Naive thymus-derived CD4-positive, alpha-beta T cell (primary cell): ENCODE results near the gene NRGN. TPM values are rescaled to one million over a fixed set of nuclear protein-coding genes. Genes with fewer than 3 reads are reported as not detected.

Source experiments
- ATAC-seq: fragments of 150-1000 bp; cut with Tn5 transposase; 2 replicates; pipeline ENCODE4 v1.10.0; 2021; ENCODE audit warnings: mild to moderate bottlenecking, moderate library complexity
- CTCF ChIA-PET: fragments of 350-600 bp; sonication (Branson Sonifier 250); formaldehyde crosslinking; loops from one replicate; lab custom pipeline; 2021; ENCODE audit warnings: antibody characterized with exemption; lab: Charles Lee
- POLR2A ChIA-PET: fragments of 350-600 bp; sonication (Branson Sonifier 250); formaldehyde crosslinking; loops from one replicate; lab custom pipeline; 2021; ENCODE audit warnings: antibody characterized with exemption, inconsistent platforms; lab: Charles Lee
- DNase-seq, 9 donors: peaks; one replicate each; pipeline versions ENCODE4 v3.0.0 to v3.0.0-alpha.2; 2020 to 2022; ENCODE audit warnings: mixed read lengths in 1 of 9
- H3K27ac ChIP-seq: one replicate; pipeline ENCODE4 v1.7.0; 2013; ENCODE audit warnings: mild to moderate bottlenecking, low read depth, low read length, moderate library complexity
- H3K27me3 ChIP-seq, 2 donors: one replicate each; pipeline ENCODE4 v1.7.0; 2013; ENCODE audit warnings: low read length in 2 of 2, mild to moderate bottlenecking in 2 of 2, moderate library complexity in 2 of 2; ENCODE audit not compliant: control insufficient read depth in 2 of 2, insufficient read depth in 2 of 2
- H3K36me3 ChIP-seq, 3 experiments: 1 replicate in 2 of 3; 2 replicates in 1 of 3; pipeline ENCODE4 v1.7.0; 2013; ENCODE audit warnings: low read length in 3 of 3, mild to moderate bottlenecking in 3 of 3, moderate library complexity in 1 of 3; ENCODE audit not compliant: insufficient read depth in 3 of 3, control insufficient read depth in 2 of 3
- H3K4me1 ChIP-seq, 2 donors: one replicate each; pipeline ENCODE4 v1.7.0; 2013; ENCODE audit warnings: low read length in 2 of 2, mild to moderate bottlenecking in 2 of 2, moderate library complexity in 1 of 2; ENCODE audit not compliant: control insufficient read depth in 2 of 2, insufficient read depth in 2 of 2
- H3K4me3 ChIP-seq: 2 replicates; pipeline ENCODE4 v1.7.0; 2013; ENCODE audit warnings: mild to moderate bottlenecking, low read length
- H3K9me3 ChIP-seq, 3 experiments: 1 replicate in 2 of 3; 2 replicates in 1 of 3; pipeline ENCODE4 v1.7.0; 2013; ENCODE audit warnings: low read length in 3 of 3; ENCODE audit not compliant: control insufficient read depth in 2 of 3
- H3K27ac Mint-ChIP-seq, 9 donors: one replicate each; pipeline ENCODE4 v1.8.0; 2020 to 2022; ENCODE audit warnings: mixed read lengths in 9 of 9, mild to moderate bottlenecking in 8 of 9, moderate library complexity in 5 of 9, inconsistent platforms in 2 of 9
- H3K27me3 Mint-ChIP-seq, 5 donors: one replicate each; pipeline ENCODE4 v1.8.0; 2021 to 2022; ENCODE audit warnings: mixed read lengths in 5 of 5, mild to moderate bottlenecking in 1 of 5
- H3K36me3 Mint-ChIP-seq, 5 donors: one replicate each; pipeline ENCODE4 v1.8.0; 2020 to 2022; ENCODE audit warnings: mixed read lengths in 5 of 5, mild to moderate bottlenecking in 3 of 5, inconsistent platforms in 1 of 5
- H3K4me1 Mint-ChIP-seq, 7 donors: one replicate each; pipeline ENCODE4 v1.8.0; 2020 to 2022; ENCODE audit warnings: mixed read lengths in 7 of 7, mild to moderate bottlenecking in 3 of 7, inconsistent platforms in 1 of 7
- H3K4me3 Mint-ChIP-seq, 10 donors: one replicate each; pipeline ENCODE4 v1.8.0; 2020 to 2022; ENCODE audit warnings: mild to moderate bottlenecking in 10 of 10, mixed read lengths in 10 of 10, moderate library complexity in 6 of 10, inconsistent platforms in 2 of 10
- H3K9me3 Mint-ChIP-seq, 11 donors: one replicate each; pipeline ENCODE4 v1.8.0; 2020 to 2022; ENCODE audit warnings: mixed read lengths in 11 of 11, mild to moderate bottlenecking in 4 of 11, inconsistent platforms in 1 of 11, moderate library complexity in 1 of 11
- intact Hi-C, 2 donors: fragments of 100-400 bp; cut with micrococcal nuclease; formaldehyde crosslinking; loops; one replicate each; pipeline ENCODE4 v1.15.1; 2023
- polyA plus RNA-seq, 2 donors: library from polyadenylated mRNA; unstranded; fragments of 300-500 nt; fragmentation: Illumina TruSeq; gene quantifications; one replicate each; pipeline ENCODE4 v1.2.3, GENCODE V29; 2021
- total RNA-seq, 6 experiments: library from RNA in 5 of 6; stranded (reverse) in 5 of 6; gene quantifications; 1 replicate in 5 of 6; 2 replicates in 1 of 6; pipeline ENCODE4 v1.2.3 and lab custom pipeline; 2021 to 2026

The NRGN gene
- total and polyA plus RNA-seq, 7 experiments from 2014 or later: 1.2 to 48.7 (median 4.9) TPM; not detected in 2

DNA sequence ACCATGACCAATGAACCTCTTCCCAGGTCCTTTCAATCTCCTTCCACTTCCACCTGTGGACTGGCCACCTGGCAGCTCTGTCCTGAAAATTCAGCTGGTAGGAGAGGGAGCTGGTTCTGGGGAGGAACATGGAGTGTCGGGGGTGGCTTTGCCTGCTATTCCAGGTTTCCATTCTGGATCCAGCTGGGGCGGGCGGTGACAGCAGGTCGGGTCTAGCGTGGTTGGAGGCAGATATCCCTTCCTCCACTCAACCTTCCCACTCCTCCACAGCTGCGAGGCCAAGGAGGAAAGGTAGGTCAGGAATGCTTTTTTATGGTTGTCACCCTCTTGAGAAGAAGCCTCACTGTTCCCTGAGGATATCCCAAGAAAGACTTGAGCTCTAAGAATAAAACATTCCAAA, 3.3 kb downstream of the NRGN start:
- peaks cover 0 to 47% (median 9%) of the 10 kb centered on the region in 5 donors for H3K27me3 Mint-ChIP-seq

GRCh38 chr11:124745270-124745834, 5.6 kb downstream of the NRGN start:
- Histone ChIP-seq H3K4me1 (peaks cover 2 to 3% of the 10 kb centered on the region in 2 donors), H3K36me3 (peaks cover 0 to 6% (median 0%) of the 10 kb centered on the region in 3 experiments), H3K27ac (no peak overlapping the region), H3K9me3 (no peaks in the 10 kb centered on the region), H3K4me3 (peak overlapping the region; percentile 99), H3K27me3 (no peaks in the 10 kb centered on the region)
- H3K27me3 Mint-ChIP-seq: peaks cover 0 to 33% (median 0%) of the 10 kb centered on the region in 5 donors
- POLR2A ChIA-PET: interaction anchor here (1.1 to 8.7 kb wide), 7 partner anchors 12 to 73 kb away, joined by 3 to 112 read pairs (median 13); partner anchors contain the start of genes MSANTD2, SIAE and SPA17
- H3K4me1 Mint-ChIP-seq: peaks cover 11 to 44% (median 28%) of the 10 kb centered on the region in 7 donors
- no peak for DNase-seq
- ATAC-seq: no peak
- peak overlapping the region in 4 of 9 donors; percentile 31 to 57 (median 34) for H3K27ac Mint-ChIP-seq
- CTCF ChIA-PET: interaction anchor here (1.7 to 3.1 kb wide), 3 partner anchors 23 to 93 kb away, joined by 4 to 34 read pairs (median 6); no protein-coding TSS in a partner anchor
- H3K36me3 Mint-ChIP-seq: no peaks in the 10 kb centered on the region
- H3K9me3 Mint-ChIP-seq: peaks cover 0 to 2% (median 0%) of the 10 kb centered on the region in 11 donors
- H3K4me3 Mint-ChIP-seq: peak overlapping the region; percentile 66 to 100 (median 93)
- intact Hi-C loops: loop anchor here (5.0 to 10.0 kb wide), 7 partner anchors 207 to 1671 kb away; partner anchors contain the start of genes TMEM218 (in 2 of the 2), CCDC15 (in 1 of the 2), EI24 (in 1 of the 2) and FAM118B (in 1 of the 2)

More for the DNA sequence above, 3.3 kb downstream of the NRGN start:
- CTCF ChIA-PET: interaction anchor here (0.9 to 2.0 kb wide), 4 partner anchors 8 to 74 kb away, joined by 4 to 9 read pairs (median 4); no protein-coding TSS in a partner anchor
- no peak overlapping the region for H3K27ac Mint-ChIP-seq
- peaks cover 22 to 39% (median 29%) of the 10 kb centered on the region in 7 donors for H3K4me1 Mint-ChIP-seq
- no peaks in the 10 kb centered on the region for H3K9me3 ChIP-seq
- H3K9me3 Mint-ChIP-seq: no peaks in the 10 kb centered on the region
- intact Hi-C loops: loop anchor here in 1 of 2 donors (10.0 kb wide), 3 partner anchors 852 to 1668 kb away; partner anchors contain the start of genes FAM118B, RPUSD4 and STT3A
- peaks cover 3 to 5% of the 10 kb centered on the region in 2 donors for H3K4me1 ChIP-seq
- DNase-seq: no peak
- H3K27me3 ChIP-seq: no peaks in the 10 kb centered on the region
- H3K4me3 ChIP-seq: no peak overlapping the region
- no peaks in the 10 kb centered on the region for H3K36me3 Mint-ChIP-seq
- no peak overlapping the region for H3K27ac ChIP-seq
- peaks cover 0 to 6% (median 0%) of the 10 kb centered on the region in 3 experiments for H3K36me3 ChIP-seq
- H3K4me3 Mint-ChIP-seq: no peak overlapping the region
- ATAC-seq: no peak
- POLR2A ChIA-PET: interaction anchor here (0.7 to 2.0 kb wide), 3 partner anchors 70 to 106 kb away, joined by 3 to 7 read pairs (median 4); no protein-coding TSS in a partner anchor

DNA sequence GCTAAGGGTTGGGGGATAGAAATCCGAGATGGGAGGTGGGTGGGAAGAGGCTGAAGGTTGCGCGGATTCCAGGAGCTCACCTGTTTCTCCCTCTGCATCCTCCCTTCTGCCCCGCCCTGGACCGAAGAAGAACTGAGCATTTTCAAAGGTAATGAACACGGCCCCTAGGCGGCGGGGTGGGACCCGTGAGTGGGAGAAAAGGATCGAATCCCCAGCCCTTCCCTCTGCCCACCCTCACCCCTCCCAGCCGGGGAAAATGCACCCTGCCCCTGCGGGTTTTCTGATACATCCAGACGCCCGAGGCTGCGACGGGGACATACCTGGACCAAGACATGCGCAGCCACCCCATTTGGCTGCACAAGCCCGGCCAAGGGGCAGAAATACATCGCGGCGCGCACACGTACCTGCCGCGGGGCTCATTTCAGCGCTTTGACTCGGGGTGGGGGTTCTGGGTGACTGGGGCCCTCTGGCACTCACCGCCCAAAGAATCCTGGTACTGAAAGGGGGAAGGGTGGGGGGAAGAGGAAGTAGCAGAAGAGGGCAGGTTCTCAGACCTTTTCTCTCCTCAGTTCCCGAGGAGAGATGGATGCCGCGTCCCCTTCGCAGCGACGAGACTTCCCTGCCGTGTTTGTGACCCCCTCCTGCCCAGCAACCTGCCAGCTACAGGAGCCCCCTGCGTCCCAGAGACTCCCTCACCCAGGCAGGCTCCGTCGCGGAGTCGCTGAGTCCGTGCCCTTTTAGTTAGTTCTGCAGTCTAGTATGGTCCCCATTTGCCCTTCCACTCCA, 6.3 kb downstream of the NRGN start:
- no peaks in the 10 kb centered on the region for H3K27me3 ChIP-seq
- H3K27me3 Mint-ChIP-seq: peaks cover 0 to 29% (median 0%) of the 10 kb centered on the region in 5 donors
- peak overlapping the region; percentile 99 for H3K4me3 ChIP-seq
- CTCF ChIA-PET: interaction anchor here (0.7 to 3.5 kb wide), 12 partner anchors 11 to 92 kb away, joined by 3 to 38 read pairs (median 6); partner anchors contain the start of genes ESAM, MSANTD2, SIAE and SPA17
- H3K9me3 Mint-ChIP-seq: peaks cover 0 to 2% (median 0%) of the 10 kb centered on the region in 11 donors
- ATAC-seq (peak; percentile 29), DNase-seq (no peak)
- intact Hi-C loops: loop anchor here (1.0 to 10.0 kb wide), 20 partner anchors 12 to 1671 kb away; partner anchors contain the start of genes CCDC15 (in 2 of the 2), MSANTD2 (in 2 of the 2), SIAE (in 2 of the 2) and SPA17 (in 2 of the 2)
- H3K27ac Mint-ChIP-seq: peak overlapping the region; percentile 91 to 98 (median 96)
- peaks cover 0 to 3% of the 10 kb centered on the region in 2 donors for H3K4me1 ChIP-seq
- H3K27ac ChIP-seq: peak overlapping the region; percentile 72
- peak overlapping the region; percentile 91 to 100 (median 98) for H3K4me3 Mint-ChIP-seq
- peaks cover 4 to 38% (median 24%) of the 10 kb centered on the region in 7 donors for H3K4me1 Mint-ChIP-seq
- H3K36me3 ChIP-seq: peaks cover 0 to 6% (median 0%) of the 10 kb centered on the region in 3 experiments
- H3K36me3 Mint-ChIP-seq: no peaks in the 10 kb centered on the region
- H3K9me3 ChIP-seq: no peaks in the 10 kb centered on the region
- POLR2A ChIA-PET: interaction anchor here (0.6 to 8.7 kb wide), 27 partner anchors 9 to 365 kb away, joined by 3 to 112 read pairs (median 4); partner anchors contain the start of genes CCDC15, ESAM, MSANTD2 and SIAE

DNA sequence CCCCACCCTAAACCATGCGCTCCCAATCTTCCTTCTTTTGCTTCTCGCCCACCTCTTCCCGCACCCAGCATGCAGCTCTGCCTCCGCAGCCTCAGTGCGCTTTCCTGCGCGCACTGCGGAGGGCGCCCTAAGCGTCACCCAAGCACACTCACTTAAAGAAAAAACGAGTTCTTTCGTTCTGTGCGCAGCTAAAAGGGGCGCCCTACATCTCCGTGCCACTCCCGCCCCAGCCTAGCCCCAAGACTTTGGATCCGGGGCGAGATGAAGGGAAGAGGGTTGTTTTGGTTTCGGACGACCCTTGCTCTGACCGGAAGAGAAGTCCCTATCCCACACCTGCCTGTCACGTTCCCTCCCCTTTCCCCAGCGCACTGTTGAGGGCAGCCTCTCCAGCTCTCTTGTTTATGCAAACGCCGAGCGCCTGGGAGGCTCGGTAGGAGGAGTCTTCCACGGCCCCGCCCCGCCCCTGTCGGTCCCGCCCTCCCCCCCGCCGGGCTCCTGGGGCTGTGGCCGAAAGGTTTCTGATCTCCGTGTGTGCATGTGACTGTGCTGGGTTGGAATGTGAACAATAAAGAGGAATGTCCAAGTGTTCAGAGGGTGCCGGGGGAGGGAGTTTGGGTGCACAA, 7.0 kb downstream of the NRGN start:
- peaks cover 4 to 37% (median 19%) of the 10 kb centered on the region in 7 donors for H3K4me1 Mint-ChIP-seq
- H3K36me3 ChIP-seq: peaks cover 0 to 6% (median 0%) of the 10 kb centered on the region in 3 experiments
- peaks cover 0 to 2% (median 0%) of the 10 kb centered on the region in 11 donors for H3K9me3 Mint-ChIP-seq
- no peaks in the 10 kb centered on the region for H3K27me3 ChIP-seq
- POLR2A ChIA-PET: interaction anchor here (0.6 to 8.7 kb wide), 29 partner anchors 10 to 365 kb away, joined by 3 to 112 read pairs (median 4); partner anchors contain the start of genes CCDC15, ESAM, MSANTD2 and SIAE
- H3K4me3 ChIP-seq: peak overlapping the region; percentile 99
- H3K4me1 ChIP-seq: peaks cover 0 to 3% of the 10 kb centered on the region in 2 donors
- intact Hi-C loops: loop anchor here (1.0 to 10.0 kb wide), 21 partner anchors 7 to 1672 kb away; partner anchors contain the start of genes CCDC15 (in 2 of the 2), MSANTD2 (in 2 of the 2), NRGN (in 2 of the 2) and SIAE (in 2 of the 2)
- ATAC-seq (peak; percentile 93), DNase-seq (peak; percentile 66 to 88 (median 85))
- peak overlapping the region; percentile 91 to 98 (median 96) for H3K27ac Mint-ChIP-seq
- H3K36me3 Mint-ChIP-seq: no peaks in the 10 kb centered on the region
- peak overlapping the region; percentile 91 to 100 (median 98) for H3K4me3 Mint-ChIP-seq
- peaks cover 0 to 22% (median 0%) of the 10 kb centered on the region in 5 donors for H3K27me3 Mint-ChIP-seq
- H3K9me3 ChIP-seq: no peaks in the 10 kb centered on the region
- H3K27ac ChIP-seq: peak overlapping the region; percentile 72
- CTCF ChIA-PET: interaction anchor here (0.5 to 3.5 kb wide), 13 partner anchors 10 to 91 kb away, joined by 3 to 38 read pairs (median 5); partner anchors contain the start of genes ESAM, MSANTD2, SIAE and SPA17

GRCh38 chr11:124747406-124748099, 7.8 kb downstream of the NRGN start:
- Histone ChIP-seq H3K27ac (no peak overlapping the region), H3K36me3 (peaks cover 0 to 6% (median 0%) of the 10 kb centered on the region in 3 experiments), H3K4me1 (peaks cover 0 to 3% of the 10 kb centered on the region in 2 donors), H3K27me3 (no peaks in the 10 kb centered on the region), H3K9me3 (no peaks in the 10 kb centered on the region), H3K4me3 (peak overlapping the region; percentile 99)
- H3K27ac Mint-ChIP-seq: peak overlapping the region in 8 of 9 donors; percentile 61 to 96 (median 94)
- peaks cover 0 to 16% (median 0%) of the 10 kb centered on the region in 5 donors for H3K27me3 Mint-ChIP-seq
- H3K36me3 Mint-ChIP-seq: no peaks in the 10 kb centered on the region
- ChIA-PET CTCF (interaction anchor here (1.2 to 3.5 kb wide), 7 partner anchors 10 to 91 kb away, joined by 4 to 38 read pairs (median 8); partner anchors contain the start of genes ESAM and MSANTD2), POLR2A (interaction anchor here (1.0 to 8.7 kb wide), 15 partner anchors 10 to 124 kb away, joined by 3 to 112 read pairs (median 6); partner anchors contain the start of genes ESAM, MSANTD2, SIAE and SPA17)
- peaks cover 4 to 37% (median 19%) of the 10 kb centered on the region in 7 donors for H3K4me1 Mint-ChIP-seq
- ATAC-seq: no peak
- no peak for DNase-seq
- peaks cover 0 to 2% (median 0%) of the 10 kb centered on the region in 11 donors for H3K9me3 Mint-ChIP-seq
- intact Hi-C loops: loop anchor here (1.0 to 10.0 kb wide), 13 partner anchors 8 to 1673 kb away; partner anchors contain the start of genes CCDC15 (in 2 of the 2), NRGN (in 2 of the 2), TBRG1 (in 2 of the 2) and TMEM218 (in 2 of the 2)
- peak overlapping the region in 9 of 10 donors; percentile 91 to 100 (median 97) for H3K4me3 Mint-ChIP-seq
